COLO668 (cell line): ENCODE measurements around the gene TSPEAR.

Experiments
- DNase-seq: peaks from one replicate; lab custom pipeline; 2025; ENCODE audit not compliant: unreplicated experiment; lab: John Stamatoyannopoulos, UW

Gene TSPEAR

DNA sequence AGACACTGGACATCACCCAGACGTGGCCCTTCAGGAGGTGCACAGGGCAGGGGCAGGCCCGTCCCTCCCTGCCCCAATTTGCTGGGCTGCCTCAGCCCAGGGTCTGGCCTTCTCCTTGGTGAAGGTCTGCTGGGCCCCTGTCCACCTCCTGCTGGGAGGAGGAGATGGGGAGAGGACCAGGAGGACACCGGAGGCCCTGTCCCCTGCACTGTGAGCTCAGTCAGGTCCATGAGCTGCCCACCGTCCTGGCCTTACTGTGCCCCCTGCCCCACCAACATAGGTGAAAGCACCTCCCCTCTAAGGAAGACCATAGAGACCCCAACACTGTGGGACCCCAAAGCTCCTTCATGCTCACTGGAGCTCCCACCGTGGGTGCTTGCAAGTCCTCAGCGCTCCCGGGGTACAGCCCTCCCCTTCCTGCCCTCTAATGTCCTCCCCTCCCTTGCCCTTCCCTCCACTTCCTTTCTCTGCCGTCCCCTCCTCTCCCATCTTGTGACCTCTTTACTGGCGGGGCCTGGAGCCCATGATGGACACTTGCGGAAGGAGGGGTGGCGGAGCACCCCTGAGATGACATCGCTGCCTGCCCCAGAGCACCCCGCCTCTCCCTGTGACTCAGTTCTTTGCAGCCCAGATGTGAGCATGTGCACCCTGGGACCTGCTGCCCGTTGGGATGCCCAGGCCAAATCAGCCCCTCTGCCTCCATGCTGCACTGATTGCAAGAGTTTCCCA, 251.5 kb downstream of the TSPEAR start:
- DNase-seq = no peak

DNA sequence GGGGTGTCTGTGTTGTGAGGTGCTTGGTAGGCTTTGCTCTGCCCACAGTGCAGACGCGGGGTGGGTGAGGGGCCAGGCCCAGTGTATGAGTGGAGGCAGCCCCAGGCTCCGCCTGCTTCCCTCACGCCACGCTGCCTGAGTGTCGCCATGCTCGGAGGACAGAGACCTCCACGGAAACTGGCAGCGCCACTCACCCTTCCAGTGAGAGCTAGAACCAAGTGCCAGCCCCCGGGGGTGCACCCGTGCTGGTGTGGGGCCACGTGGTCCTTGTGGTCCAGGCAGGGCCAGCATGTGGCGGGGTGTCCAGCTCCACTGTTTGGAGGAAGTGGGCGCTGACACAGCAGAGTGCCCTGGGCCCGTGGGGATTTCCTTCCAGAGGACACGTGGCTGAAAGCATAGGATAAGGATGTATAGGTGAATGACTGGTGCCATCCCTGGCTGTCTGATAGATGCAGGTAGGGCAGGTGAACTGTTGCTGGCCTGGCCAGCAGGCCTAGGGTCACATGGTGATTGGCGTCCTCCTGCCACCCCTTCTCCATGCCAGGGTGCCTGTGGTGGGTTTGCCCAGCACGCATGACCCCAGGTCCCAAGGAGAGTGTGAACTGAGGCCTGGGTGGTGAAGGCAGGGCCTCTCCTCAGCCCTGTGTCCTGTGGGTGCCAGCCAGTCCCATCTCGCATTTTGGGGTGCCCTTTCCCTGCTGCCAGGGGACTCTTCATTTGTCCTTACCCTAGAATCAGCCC, 252.2 kb downstream of the TSPEAR start:
- no peak for DNase-seq

DNA sequence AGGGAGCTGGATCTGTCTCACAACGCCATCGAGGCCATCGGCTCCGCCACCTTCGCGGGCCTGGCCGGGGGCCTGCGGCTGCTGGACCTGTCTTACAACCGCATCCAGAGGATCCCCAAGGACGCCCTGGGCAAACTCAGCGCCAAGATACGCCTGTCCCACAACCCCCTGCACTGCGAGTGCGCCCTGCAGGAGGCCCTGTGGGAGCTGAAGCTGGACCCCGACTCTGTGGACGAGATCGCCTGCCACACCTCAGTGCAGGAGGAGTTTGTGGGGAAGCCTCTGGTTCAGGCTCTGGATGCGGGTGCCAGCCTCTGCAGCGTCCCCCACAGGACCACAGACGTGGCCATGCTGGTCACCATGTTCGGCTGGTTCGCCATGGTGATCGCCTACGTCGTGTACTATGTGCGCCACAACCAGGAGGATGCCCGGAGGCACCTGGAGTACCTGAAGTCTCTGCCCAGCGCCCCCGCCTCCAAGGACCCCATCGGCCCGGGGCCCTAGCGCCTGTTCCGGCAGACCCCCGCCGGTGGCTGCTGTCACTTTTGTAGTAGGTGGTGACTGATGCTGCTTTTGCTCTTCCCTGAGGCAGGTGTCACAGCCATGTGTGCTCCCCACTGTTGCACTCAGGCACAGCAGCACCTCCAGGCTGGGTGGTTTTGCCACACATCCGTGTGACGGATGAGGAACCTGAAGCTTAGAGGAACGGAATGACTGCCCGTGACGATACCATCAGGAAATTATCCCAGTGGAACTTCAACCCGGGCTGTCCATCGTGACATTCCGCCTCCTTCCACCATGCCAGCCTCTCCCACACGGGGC, 254.2 kb downstream of the TSPEAR start:
- DNase-seq = no peak

DNA sequence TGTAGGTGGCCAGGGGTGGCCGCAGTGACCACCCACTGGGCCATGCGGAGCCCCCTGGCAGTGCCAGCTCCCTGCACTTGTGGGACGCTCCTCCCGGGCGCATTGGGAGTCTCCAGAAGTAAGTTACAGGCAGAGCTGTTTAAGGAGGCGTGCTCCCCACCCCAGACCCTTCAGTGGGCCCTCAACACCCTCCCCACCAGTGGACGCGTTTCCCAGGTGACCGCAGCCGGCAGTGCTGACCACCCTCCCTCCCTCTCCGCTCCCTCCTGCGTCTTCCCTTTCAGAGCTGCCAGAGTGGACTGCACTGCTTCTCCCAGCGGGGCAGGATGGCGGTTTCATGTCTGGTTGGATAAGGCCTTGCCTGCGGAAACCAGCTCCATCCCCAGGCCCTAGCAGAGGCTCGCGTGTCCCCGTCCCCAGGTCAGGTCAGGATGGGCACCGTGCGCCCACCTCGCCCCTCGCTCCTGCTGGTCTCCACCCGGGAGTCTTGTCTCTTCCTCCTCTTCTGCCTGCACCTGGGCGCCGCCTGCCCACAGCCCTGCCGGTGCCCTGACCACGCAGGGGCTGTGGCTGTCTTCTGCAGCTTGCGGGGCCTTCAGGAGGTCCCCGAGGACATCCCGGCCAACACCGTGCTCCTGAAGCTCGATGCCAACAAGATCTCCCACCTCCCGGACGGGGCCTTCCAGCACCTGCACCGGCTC, 255.0 kb downstream of the TSPEAR start:
- no peak for DNase-seq

DNA sequence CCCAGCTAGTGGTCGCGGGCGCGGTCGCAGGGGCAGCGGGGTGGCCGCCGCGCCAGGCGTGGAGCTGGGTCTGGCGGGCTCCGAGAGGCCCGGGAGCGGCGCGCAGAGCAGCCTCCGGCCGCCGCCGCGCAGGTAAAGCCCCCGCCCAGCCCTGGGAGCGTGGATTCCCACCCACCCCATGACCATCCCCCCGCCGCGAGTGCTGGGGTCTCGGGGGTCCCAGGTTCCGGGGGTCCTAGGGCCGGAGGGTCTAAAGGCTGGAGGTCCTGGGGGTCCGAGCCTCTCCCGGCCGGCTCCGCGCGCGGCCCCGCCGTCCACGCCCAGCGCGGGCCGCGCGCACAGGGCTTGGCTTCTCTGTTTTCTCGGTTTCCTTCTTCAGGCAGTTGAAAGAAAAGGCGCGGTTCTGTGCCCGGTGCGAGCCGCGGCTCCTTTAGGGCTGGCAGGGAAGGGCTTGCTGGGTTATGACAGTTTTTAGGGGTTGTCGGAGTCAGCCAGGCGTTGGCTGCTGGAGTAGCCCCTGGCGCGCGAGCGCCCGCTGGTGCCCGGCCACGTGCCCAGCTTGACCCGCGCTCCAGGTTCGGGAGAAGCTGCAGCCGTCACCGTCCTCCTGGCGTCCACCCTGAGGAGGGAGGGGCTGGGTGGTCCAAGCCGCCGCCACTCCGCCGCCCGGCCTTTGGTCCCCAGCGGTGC, 255.7 kb downstream of the TSPEAR start:
- peak; percentile 63 for DNase-seq

GRCh38 chr21:44454747-44455523, 256.4 kb downstream of the TSPEAR start, which contains the start of gene LRRC3:
Gene LRRC3 (plus strand): TSS chr21:44455510. CDS start chr21:44456645, 1,135 bp downstream.
- peak; percentile 94 for DNase-seq

GRCh38 chr21:44454058-44454457, 257.3 kb downstream of the TSPEAR start:
- DNase-seq = no peak

DNA sequence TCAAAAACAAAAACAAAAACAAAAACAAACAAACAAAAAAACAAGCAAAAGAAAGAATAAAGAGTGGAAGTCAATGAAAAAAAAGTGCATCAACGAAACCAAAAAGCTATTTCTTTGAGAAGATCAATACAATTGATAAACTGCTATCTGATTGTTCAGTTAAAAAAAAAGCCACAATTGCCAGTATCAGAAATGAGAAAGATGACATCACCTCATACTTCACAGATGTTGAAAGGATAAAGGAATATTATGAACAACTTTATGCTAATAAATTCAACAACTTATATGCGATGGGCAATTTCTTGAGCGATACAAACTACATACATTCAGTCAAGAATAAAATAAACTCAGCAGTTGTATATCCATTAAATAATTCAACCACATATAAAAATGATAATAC, 258.3 kb downstream of the TSPEAR start:
- no peak for DNase-seq

DNA sequence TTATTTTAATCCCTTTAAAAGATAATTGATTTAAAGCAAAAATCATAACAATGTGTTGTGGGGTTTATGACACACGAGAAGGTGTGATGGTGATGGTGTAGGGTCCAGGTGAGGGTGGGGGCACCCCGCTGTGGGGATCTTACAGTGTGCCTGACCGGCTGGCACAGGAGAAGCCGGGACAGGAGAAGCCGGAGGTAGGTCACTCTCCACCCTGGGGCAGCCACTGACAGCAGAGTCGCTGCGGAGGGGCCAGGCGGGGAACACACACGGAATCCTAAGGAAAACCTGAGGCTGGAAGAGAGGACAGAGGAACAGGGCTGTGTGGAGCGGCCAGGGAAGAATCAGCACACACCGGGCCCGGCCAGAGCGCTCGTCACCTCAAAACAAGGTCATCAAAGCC, 260.4 kb downstream of the TSPEAR start:
- DNase-seq = no peak

- DNase-seq = peak; percentile 21
Observed at GRCh38 chr21:44450402-44450801, 261.0 kb downstream of the TSPEAR start.

GRCh38 chr21:44449473-44450363, 261.7 kb downstream of the TSPEAR start:
- peak; percentile 42 for DNase-seq

GRCh38 chr21:44448651-44449131, 262.7 kb downstream of the TSPEAR start:
- DNase-seq = no peak
